IPS-20b (cell line): Measurements from ENCODE around the gene NBPF12.
"Not testable (repeated sequence)": the region's sequence is repeated elsewhere in the genome, so short reads cannot be mapped to it uniquely, and the experiment has no call there.

ENCODE experiments used
- H3K27ac ChIP-seq: one replicate; pipeline ENCODE4 v1.5.1; 2013; ENCODE audit warnings: low read length
- H3K27me3 ChIP-seq: 2 replicates; pipeline ENCODE4 v1.6.1; 2013; ENCODE audit warnings: mild to moderate bottlenecking, low read length, inconsistent platforms; ENCODE audit not compliant: insufficient read depth
- H3K36me3 ChIP-seq: 2 replicates; pipeline ENCODE4 v1.6.1; 2013; ENCODE audit warnings: low read depth, mild to moderate bottlenecking, inconsistent platforms, low read length, moderate library complexity; ENCODE audit not compliant: insufficient read depth
- H3K4me1 ChIP-seq: 2 replicates; pipeline ENCODE4 v1.6.1; 2013; ENCODE audit warnings: mild to moderate bottlenecking, control low read depth, inconsistent platforms, low read length, moderate library complexity; ENCODE audit not compliant: insufficient read depth
- H3K4me3 ChIP-seq: 2 replicates; pipeline ENCODE4 v1.5.1; 2013; ENCODE audit warnings: mild to moderate bottlenecking, low read length, inconsistent platforms
- H3K9ac ChIP-seq: 2 replicates; pipeline ENCODE4 v1.6.1; 2013; ENCODE audit warnings: low read depth, mild to moderate bottlenecking, inconsistent platforms, low read length, moderate library complexity
- H3K9me3 ChIP-seq: 2 replicates; pipeline ENCODE4 v1.6.1; 2013; ENCODE audit warnings: mild to moderate bottlenecking, low read depth, low read length, inconsistent platforms; ENCODE audit not compliant: insufficient read depth

Gene NBPF12

GRCh38 chr1:147008495-147008894, 70.4 kb downstream of the NBPF12 start:
- H3K27ac ChIP-seq, H3K27me3 ChIP-seq, H3K4me3 ChIP-seq, H3K9ac ChIP-seq, H3K36me3 ChIP-seq, H3K4me1 ChIP-seq, H3K9me3 ChIP-seq: not testable (repeated sequence)

GRCh38 chr1:147026975-147027374, 88.9 kb downstream of the NBPF12 start:
- not testable (repeated sequence) for H3K36me3 ChIP-seq, H3K4me3 ChIP-seq, H3K27me3 ChIP-seq, H3K9me3 ChIP-seq, H3K9ac ChIP-seq, H3K27ac ChIP-seq, H3K4me1 ChIP-seq

GRCh38 chr1:147030066-147030653, 92.0 kb downstream of the NBPF12 start:
- H3K4me3 ChIP-seq, H3K27ac ChIP-seq, H3K36me3 ChIP-seq, H3K9me3 ChIP-seq, H3K9ac ChIP-seq, H3K4me1 ChIP-seq, H3K27me3 ChIP-seq: not testable (repeated sequence)

- H3K9me3 ChIP-seq = no peaks in the 10 kb centered on the region
- H3K27ac ChIP-seq = no peak overlapping the region
- H3K4me3 ChIP-seq = no peak overlapping the region
- no peak overlapping the region for H3K9ac ChIP-seq
- H3K36me3 ChIP-seq = no peaks in the 10 kb centered on the region
- no peaks in the 10 kb centered on the region for H3K27me3 ChIP-seq
- H3K4me1 ChIP-seq = no peaks in the 10 kb centered on the region
Observed at GRCh38 chr1:147039916-147040315, 101.8 kb downstream of the NBPF12 start.

GRCh38 chr1:147042891-147043290, 104.8 kb downstream of the NBPF12 start:
- not testable (repeated sequence) for H3K9me3 ChIP-seq, H3K27ac ChIP-seq, H3K27me3 ChIP-seq, H3K4me1 ChIP-seq, H3K9ac ChIP-seq, H3K36me3 ChIP-seq, H3K4me3 ChIP-seq

GRCh38 chr1:147044511-147044910, 106.4 kb downstream of the NBPF12 start:
- H3K9ac ChIP-seq, H3K9me3 ChIP-seq, H3K36me3 ChIP-seq, H3K27ac ChIP-seq, H3K4me3 ChIP-seq, H3K27me3 ChIP-seq, H3K4me1 ChIP-seq: not testable (repeated sequence)
